ENCODE data around the gene SEPTIN6.
"Not testable (repeated sequence)": the region's sequence is repeated elsewhere in the genome, so short reads cannot be mapped to it uniquely, and the experiment has no call there.

Gene SEPTIN6

DNA sequence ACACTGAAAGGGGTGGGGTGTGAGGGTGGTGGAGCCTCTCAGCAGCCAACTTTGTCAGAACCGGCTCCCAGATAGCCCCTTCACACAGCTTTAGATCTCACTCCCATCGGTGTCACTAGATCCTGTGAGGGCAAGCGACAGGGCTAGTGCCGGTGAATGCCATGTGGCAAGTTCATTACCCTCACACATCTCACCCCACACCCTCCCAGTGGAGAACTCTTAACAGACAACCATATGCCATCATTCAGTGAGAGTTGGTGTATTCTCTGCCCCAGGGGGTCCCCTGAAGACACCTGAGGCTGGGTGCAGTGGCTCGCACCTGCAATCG, 15.3 kb downstream of the SEPTIN6 start:
- TF ChIP-seq, protein P1, sequence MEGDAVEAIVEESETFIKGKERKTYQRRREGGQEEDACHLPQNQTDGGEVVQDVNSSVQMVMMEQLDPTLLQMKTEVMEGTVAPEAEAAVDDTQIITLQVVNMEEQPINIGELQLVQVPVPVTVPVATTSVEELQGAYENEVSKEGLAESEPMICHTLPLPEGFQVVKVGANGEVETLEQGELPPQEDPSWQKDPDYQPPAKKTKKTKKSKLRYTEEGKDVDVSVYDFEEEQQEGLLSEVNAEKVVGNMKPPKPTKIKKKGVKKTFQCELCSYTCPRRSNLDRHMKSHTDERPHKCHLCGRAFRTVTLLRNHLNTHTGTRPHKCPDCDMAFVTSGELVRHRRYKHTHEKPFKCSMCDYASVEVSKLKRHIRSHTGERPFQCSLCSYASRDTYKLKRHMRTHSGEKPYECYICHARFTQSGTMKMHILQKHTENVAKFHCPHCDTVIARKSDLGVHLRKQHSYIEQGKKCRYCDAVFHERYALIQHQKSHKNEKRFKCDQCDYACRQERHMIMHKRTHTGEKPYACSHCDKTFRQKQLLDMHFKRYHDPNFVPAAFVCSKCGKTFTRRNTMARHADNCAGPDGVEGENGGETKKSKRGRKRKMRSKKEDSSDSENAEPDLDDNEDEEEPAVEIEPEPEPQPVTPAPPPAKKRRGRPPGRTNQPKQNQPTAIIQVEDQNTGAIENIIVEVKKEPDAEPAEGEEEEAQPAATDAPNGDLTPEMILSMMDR (IDR thresholded peaks at IDR 0.05; ENCODE audit: control extremely low read depth, extremely low read depth, low read depth, missing control alignments): no peak
- CTCF ChIA-PET: interaction anchor here (1.3 kb wide), 1 partner anchor 13 kb away, joined by 3 read pairs; no protein-coding TSS in a partner anchor
- POLR2A ChIA-PET: no interaction called here
- DNase-seq (ENCODE audit: extremely low spot score): no peak

DNA sequence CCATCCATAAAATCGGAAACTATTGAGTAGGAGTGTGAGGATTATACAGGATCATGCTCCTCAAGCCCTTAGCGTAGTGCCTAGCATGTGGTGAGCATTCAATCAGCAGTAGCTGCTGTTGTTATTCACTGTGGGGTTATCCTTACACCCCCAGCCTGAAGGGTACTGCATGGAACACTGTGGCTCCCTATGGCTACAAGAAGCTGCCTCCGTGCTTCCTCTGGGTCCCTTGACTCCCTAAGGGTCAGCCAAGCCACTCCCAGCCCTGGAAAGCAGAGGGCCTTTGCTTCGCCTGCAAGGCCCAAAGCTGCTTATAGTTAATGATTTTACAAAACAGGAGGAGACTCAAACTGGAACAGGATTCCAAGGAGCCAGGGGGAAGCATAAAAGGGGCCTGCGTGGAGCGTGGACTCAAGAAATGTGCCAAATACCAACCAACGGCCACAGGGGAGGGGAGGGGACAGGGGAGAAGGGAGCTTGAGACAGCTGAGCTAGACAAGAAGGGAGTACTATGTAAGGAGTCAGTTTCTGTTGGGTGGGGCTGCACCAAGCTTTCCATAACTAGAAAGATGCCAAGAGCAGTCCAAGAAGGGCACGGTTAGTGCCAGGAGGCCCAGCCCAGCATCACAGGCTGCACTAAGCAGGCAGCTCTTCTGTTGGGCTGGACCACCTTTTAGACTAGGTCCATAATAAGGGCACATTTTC, 15.9 kb downstream of the SEPTIN6 start:
- CTCF ChIA-PET: no interaction called here
- TF ChIP-seq, protein P1 (IDR thresholded peaks at IDR 0.05; ENCODE audit: control extremely low read depth, extremely low read depth, low read depth, missing control alignments): no peak
- POLR2A ChIA-PET: no interaction called here
- DNase-seq (ENCODE audit: extremely low spot score): no peak

DNA sequence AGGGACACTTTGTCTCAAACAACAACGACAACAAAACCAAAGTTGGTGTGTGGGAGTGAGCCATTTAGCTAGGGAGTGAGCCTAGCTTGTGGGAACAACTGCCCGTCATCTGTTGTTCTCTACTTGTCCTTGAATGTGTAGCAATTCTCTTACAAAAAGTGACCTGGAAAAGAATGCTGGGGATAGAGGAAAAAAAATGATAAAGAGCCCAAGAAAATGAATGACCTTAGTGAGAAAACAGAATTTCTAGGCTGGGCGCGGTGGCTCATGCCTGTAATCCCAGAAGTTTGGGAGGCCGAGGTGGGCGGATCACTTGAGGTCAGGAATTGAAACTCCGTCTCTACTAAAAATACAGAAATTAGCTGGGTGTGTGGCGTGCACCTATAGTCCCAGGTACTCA, 19.6 kb downstream of the SEPTIN6 start:
- POLR2A ChIA-PET: no interaction called here

DNA sequence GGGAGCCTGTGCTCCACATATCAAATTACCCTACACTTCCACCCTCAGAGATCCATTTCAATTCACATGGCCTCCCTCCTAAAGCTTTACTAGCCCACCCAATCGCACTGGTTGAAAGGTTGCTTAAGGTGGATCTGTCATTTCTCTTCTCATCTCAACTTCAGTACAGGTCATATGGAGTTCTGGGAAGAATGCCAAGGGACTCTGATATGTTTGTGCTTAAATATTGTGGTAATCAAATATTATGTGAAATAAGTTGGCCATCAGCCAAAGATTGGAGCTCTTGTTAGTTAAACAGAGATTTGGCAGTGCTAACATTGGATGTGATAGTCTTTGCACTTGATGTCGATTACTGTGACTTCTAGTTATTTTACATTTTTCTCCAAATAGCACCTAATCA, 20.5 kb downstream of the SEPTIN6 start:
- TF ChIP-seq, protein P1 (IDR thresholded peaks at IDR 0.05; ENCODE audit: control extremely low read depth, extremely low read depth, low read depth, missing control alignments): no peak
- POLR2A ChIA-PET: interaction anchor here (0.6 kb wide), 1 partner anchor 24 kb away, joined by 3 read pairs; no protein-coding TSS in a partner anchor
- no peak for DNase-seq (ENCODE audit: extremely low spot score)
- CTCF ChIA-PET: interaction anchor here (0.9 to 1.8 kb wide), 4 partner anchors 9 to 57 kb away, joined by 3 to 4 read pairs (median 3); no protein-coding TSS in a partner anchor

More for the DNA sequence above, 19.6 kb downstream of the SEPTIN6 start:
- TF ChIP-seq, protein P1 (IDR thresholded peaks at IDR 0.05; ENCODE audit: control extremely low read depth, extremely low read depth, low read depth, missing control alignments): no peak
- CTCF ChIA-PET: interaction anchor here (1.8 kb wide), 1 partner anchor 10 kb away, joined by 3 read pairs; no protein-coding TSS in a partner anchor
- DNase-seq (ENCODE audit: extremely low spot score): no peak

DNA sequence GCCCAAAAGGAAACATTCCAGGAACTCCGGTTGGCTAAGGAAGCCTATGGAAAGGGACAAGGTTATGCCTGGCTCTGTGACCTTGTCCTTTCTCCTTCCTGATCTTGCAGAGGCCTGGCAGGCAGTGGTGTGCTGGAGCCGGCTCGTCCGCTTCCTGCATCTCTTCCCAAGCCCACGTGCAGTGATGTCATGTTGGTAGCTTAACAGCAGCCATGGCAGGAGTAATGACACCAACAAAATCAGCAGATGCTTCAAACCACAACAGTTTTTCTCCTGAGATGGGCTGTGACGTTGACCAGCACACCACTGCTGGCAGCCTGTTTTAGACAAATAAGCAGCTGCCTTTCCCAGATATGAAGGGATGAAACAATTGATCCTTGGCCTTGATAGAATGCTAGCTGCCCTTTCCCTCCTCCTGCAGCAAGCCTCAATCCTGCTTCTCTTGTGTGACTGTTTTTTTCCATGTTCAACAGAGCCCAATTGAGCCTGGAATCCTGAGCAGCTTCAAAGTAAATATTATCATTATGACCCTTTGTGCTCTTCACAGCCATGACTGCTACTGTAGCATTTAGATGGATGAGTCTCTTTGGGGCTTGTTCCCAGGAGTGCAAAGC, 23.4 kb downstream of the SEPTIN6 start:
- CTCF ChIA-PET: no interaction called here
- TF ChIP-seq, protein P1 (IDR thresholded peaks at IDR 0.05; ENCODE audit: control extremely low read depth, extremely low read depth, low read depth, missing control alignments): no peak
- DNase-seq (ENCODE audit: extremely low spot score): no peak
- POLR2A ChIA-PET: no interaction called here

DNA sequence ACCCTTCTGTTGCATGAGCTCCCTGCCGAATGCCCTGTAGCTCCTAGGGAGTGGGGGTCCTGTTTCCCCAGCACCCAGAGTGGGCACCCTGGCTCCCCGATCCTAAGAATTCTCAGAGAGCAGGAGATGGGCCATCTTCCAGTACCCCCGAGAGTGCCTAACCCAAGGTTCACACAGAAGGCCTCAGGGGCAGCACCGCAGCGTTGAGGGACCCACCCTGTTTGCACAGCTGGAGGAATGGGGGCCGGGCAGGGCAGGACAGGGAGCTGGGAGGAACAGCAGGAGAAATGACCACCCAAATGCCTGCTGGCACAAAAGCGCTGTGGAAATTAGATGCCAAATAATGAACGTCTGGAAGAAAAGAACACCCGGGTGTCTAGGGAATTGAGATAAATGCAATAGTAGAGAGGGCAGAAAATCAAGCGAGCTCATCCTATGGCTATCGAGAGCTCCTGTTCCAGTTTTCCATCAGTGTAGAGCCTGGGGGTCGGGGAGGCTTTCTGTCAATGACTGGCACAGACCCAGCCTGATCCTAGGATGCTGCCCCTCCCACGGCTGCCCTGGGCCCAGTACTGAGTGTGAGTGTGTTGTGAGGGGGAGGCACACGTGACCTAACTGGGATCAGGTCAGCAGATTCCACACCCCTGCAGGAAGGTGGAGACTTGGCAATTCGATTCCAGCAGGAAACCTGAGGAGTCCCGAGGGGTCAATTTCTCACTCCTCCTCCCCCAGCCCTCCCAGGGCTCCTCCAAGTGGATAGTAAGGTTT, 25.7 kb downstream of the SEPTIN6 start:
- CTCF ChIA-PET: interaction anchor here (0.8 kb wide), 1 partner anchor 63 kb away, joined by 3 read pairs; no protein-coding TSS in a partner anchor
- POLR2A ChIA-PET: no interaction called here
- TF ChIP-seq, protein P1 (IDR thresholded peaks at IDR 0.05; ENCODE audit: control extremely low read depth, extremely low read depth, low read depth, missing control alignments): no peak
- no peak for DNase-seq (ENCODE audit: extremely low spot score)

DNA sequence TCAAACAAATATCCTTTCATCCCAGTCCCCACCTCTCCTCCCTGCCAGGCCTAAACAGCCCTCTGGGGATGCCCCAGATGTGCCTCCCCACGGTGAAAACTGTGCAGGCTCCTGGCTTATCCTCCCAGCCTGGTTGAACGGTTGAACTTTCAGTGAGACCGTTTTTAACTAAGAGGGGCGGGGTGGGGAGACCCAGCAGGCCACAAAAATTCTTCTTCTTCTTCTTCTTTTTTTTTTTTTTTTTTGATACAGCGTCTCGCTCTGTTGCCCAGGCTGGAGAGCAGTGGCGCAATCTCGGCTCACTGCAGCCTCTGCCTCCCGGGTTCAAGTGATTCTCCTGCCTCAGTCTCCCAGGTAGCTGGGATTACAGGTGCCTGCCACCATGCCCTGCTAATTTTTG, 28.1 kb downstream of the SEPTIN6 start:
- CTCF ChIA-PET, POLR2A ChIA-PET: not testable (repeated sequence)
- peak; percentile 42 for DNase-seq (ENCODE audit: extremely low spot score)
